ENCODE measurements around the gene HMGXB3.

Gene HMGXB3

DNA sequence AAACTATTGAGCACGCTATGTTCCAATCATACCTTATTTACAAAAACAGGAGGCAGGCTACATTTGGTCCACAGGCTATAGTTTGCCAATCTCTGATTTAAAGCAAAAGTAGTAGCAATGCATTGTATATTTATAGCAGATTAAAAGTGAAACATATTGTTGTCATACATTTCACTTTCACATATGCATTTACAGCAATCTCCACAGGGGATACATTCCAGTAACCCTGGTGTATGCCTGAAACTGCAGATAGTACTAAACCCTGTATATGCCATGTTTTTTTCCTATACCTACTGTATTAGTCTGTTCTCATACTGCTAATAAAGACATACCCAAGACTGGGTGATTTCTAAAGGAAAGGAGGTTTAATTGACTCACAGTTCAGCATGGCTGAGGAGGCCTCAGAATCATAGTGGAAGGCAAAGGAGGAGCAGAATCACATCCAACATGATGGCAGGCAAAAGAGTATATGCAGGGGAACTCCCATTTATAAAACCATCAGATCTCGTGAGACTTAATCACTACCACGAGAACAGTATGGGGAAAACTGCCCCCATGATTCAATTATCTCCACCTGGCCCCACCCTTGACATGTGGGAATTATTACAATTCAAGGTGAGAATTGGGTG lies 91.7 kb downstream of the HMGXB3 start:
- no peak for DNase-seq

DNA sequence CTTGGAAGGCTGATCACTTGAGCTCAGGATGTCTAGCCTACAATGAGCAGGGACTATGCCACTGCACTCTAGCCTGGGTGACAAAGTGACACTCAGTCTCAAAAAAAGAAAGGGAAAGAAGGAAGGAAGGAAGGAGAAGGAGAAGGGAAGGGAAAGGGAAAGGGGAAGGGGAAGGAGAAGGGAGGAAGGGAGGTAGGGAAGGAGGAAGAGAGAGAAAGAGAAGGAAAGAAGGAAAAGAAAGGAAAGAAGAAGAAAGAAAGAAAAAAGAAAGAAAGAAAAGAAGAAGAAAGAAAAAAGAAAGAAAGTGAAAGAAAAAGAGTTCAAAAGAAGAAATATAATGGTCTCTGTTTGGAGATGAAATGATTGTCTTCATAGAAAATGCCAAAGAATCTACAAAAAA lies 96.6 kb downstream of the HMGXB3 start:
- no peak for DNase-seq

DNA sequence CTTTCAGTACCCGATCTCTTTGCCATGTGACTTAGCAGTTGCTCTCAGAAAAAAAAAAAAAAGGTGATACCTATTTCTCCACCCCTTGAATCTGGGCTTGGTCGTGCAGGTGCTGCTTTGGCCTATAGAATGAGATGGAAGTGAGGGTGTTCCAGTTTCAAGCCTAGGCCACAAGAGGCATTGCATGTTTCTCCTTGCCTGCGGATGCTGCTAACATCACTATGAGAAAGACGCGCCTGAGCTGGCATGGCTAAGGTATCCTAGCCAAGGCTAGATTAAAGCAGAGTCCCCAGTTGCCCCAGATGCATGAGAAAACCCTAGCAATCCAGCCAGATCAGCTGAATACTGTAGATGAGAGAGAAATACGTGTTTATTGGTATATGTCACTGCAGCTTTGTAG lies 100.5 kb downstream of the HMGXB3 start:
- no peak for DNase-seq
